ENCODE data around the gene LRRC49.
"Not testable (repeated sequence)": the region's sequence is repeated elsewhere in the genome, so short reads cannot be mapped to it uniquely, and the experiment has no call there.

The LRRC49 gene

GRCh38 chr15:70920981-70921696 is 28.5 kb downstream of the LRRC49 start:
- Histone ChIP-seq H3K27ac (ENCODE audit: low read depth, low read length) (no peak overlapping the region), H4K8ac (ENCODE audit: low read depth, low read length) (no peak overlapping the region), H3K4me2 (ENCODE audit: low read length) (no peak overlapping the region), H3K9ac (ENCODE audit: low read length) (no peak overlapping the region), H3K4me3 (ENCODE audit: low read length) (no peak overlapping the region), H4K5ac (ENCODE audit: low read length) (no peak overlapping the region), H2BK5ac (ENCODE audit: low read length) (no peak overlapping the region), H3K4me1 (ENCODE audit: control insufficient read depth, low read depth, low read length) (no peaks in the 10 kb centered on the region), H3K79me1 (ENCODE audit: low read length) (no peaks in the 10 kb centered on the region), H3K56ac (ENCODE audit: low read length) (no peak overlapping the region), H2AK5ac (ENCODE audit: low read length) (no peak overlapping the region), H2BK120ac (ENCODE audit: low read depth, low read length) (no peak overlapping the region), H3K23ac (ENCODE audit: low read length) (no peak overlapping the region), H2BK15ac (replicated peaks; ENCODE audit: low read depth) (no peak overlapping the region), H3K79me2 (ENCODE audit: control insufficient read depth, insufficient read depth, low read length) (no peaks in the 10 kb centered on the region), H3K18ac (ENCODE audit: low read length) (no peak overlapping the region), H3K4ac (ENCODE audit: low read depth, low read length) (no peak overlapping the region), H3K36me3 (ENCODE audit: control insufficient read depth, insufficient read depth, low read length) (no peaks in the 10 kb centered on the region), H3K27me3 (ENCODE audit: insufficient read depth, low read length, poor library complexity) (no peaks in the 10 kb centered on the region)
- no peak for DNase-seq
- WGBS (ENCODE audit: extremely low coverage, insufficient coverage, low lambda C conversion rate): no CpG with 5 or more reads among the region's 1 CpG

GRCh38 chr15:70922119-70922518 is 29.5 kb downstream of the LRRC49 start:
- H3K4me3 ChIP-seq (ENCODE audit: low read length): no peak overlapping the region
- no peaks in the 10 kb centered on the region for H3K79me1 ChIP-seq (ENCODE audit: low read length)
- no CpG with 5 or more reads among the region's 2 CpGs for WGBS (ENCODE audit: extremely low coverage, insufficient coverage, low lambda C conversion rate)
- no peaks in the 10 kb centered on the region for H3K79me2 ChIP-seq (ENCODE audit: control insufficient read depth, insufficient read depth, low read length)
- H3K9ac ChIP-seq (ENCODE audit: low read length): no peak overlapping the region
- H3K4me2 ChIP-seq (ENCODE audit: low read length): no peak overlapping the region
- no peak overlapping the region for H3K18ac ChIP-seq (ENCODE audit: low read length)
- no peak overlapping the region for H2BK120ac ChIP-seq (ENCODE audit: low read depth, low read length)
- H3K27ac ChIP-seq (ENCODE audit: low read depth, low read length): no peak overlapping the region
- no peak overlapping the region for H4K5ac ChIP-seq (ENCODE audit: low read length)
- H4K8ac ChIP-seq (ENCODE audit: low read depth, low read length): no peak overlapping the region
- no peak overlapping the region for H3K56ac ChIP-seq (ENCODE audit: low read length)
- H3K23ac ChIP-seq (ENCODE audit: low read length): no peak overlapping the region
- H3K4ac ChIP-seq (ENCODE audit: low read depth, low read length): no peak overlapping the region
- no peak overlapping the region for H2BK15ac ChIP-seq (replicated peaks; ENCODE audit: low read depth)
- H3K36me3 ChIP-seq (ENCODE audit: control insufficient read depth, insufficient read depth, low read length): no peaks in the 10 kb centered on the region
- no peak overlapping the region for H2AK5ac ChIP-seq (ENCODE audit: low read length)
- H3K27me3 ChIP-seq (ENCODE audit: insufficient read depth, low read length, poor library complexity): no peaks in the 10 kb centered on the region
- no peak overlapping the region for H2BK5ac ChIP-seq (ENCODE audit: low read length)
- H3K4me1 ChIP-seq (ENCODE audit: control insufficient read depth, low read depth, low read length): no peaks in the 10 kb centered on the region
- no peak for DNase-seq

- Histone ChIP-seq H3K9ac (ENCODE audit: low read length) (no peak overlapping the region), H3K79me1 (ENCODE audit: low read length) (no peaks in the 10 kb centered on the region), H3K79me2 (ENCODE audit: control insufficient read depth, insufficient read depth, low read length) (no peaks in the 10 kb centered on the region), H3K18ac (ENCODE audit: low read length) (no peak overlapping the region), H3K4me3 (ENCODE audit: low read length) (no peak overlapping the region), H3K4ac (ENCODE audit: low read depth, low read length) (no peak overlapping the region), H2AK5ac (ENCODE audit: low read length) (no peak overlapping the region), H4K8ac (ENCODE audit: low read depth, low read length) (no peak overlapping the region), H3K27ac (ENCODE audit: low read depth, low read length) (no peak overlapping the region), H3K27me3 (ENCODE audit: insufficient read depth, low read length, poor library complexity) (no peaks in the 10 kb centered on the region), H3K4me2 (ENCODE audit: low read length) (no peak overlapping the region), H4K5ac (ENCODE audit: low read length) (no peak overlapping the region), H3K4me1 (ENCODE audit: control insufficient read depth, low read depth, low read length) (no peaks in the 10 kb centered on the region), H2BK120ac (ENCODE audit: low read depth, low read length) (no peak overlapping the region), H2BK15ac (replicated peaks; ENCODE audit: low read depth) (no peak overlapping the region), H3K56ac (ENCODE audit: low read length) (no peak overlapping the region), H2BK5ac (ENCODE audit: low read length) (no peak overlapping the region), H3K23ac (ENCODE audit: low read length) (no peak overlapping the region), H3K36me3 (ENCODE audit: control insufficient read depth, insufficient read depth, low read length) (no peaks in the 10 kb centered on the region)
- WGBS (ENCODE audit: extremely low coverage, insufficient coverage, low lambda C conversion rate): no CpG with 5 or more reads among the region's 2 CpGs
- no peak for DNase-seq
Observed at GRCh38 chr15:70923311-70924080, 30.9 kb downstream of the LRRC49 start.

GRCh38 chr15:70926914-70927313 is 34.3 kb downstream of the LRRC49 start:
- H4K5ac ChIP-seq (ENCODE audit: low read length); H3K4ac ChIP-seq (ENCODE audit: low read depth, low read length); DNase-seq; H3K18ac ChIP-seq (ENCODE audit: low read length); H3K56ac ChIP-seq (ENCODE audit: low read length); H4K8ac ChIP-seq (ENCODE audit: low read depth, low read length); H2AK5ac ChIP-seq (ENCODE audit: low read length); H3K4me3 ChIP-seq (ENCODE audit: low read length); H3K23ac ChIP-seq (ENCODE audit: low read length); H3K79me1 ChIP-seq (ENCODE audit: low read length); H3K27me3 ChIP-seq (ENCODE audit: insufficient read depth, low read length, poor library complexity); H3K79me2 ChIP-seq (ENCODE audit: control insufficient read depth, insufficient read depth, low read length); H3K4me2 ChIP-seq (ENCODE audit: low read length); H3K4me1 ChIP-seq (ENCODE audit: control insufficient read depth, low read depth, low read length); H2BK120ac ChIP-seq (ENCODE audit: low read depth, low read length); H3K27ac ChIP-seq (ENCODE audit: low read depth, low read length); H3K9ac ChIP-seq (ENCODE audit: low read length); H2BK15ac ChIP-seq (replicated peaks; ENCODE audit: low read depth); H3K36me3 ChIP-seq (ENCODE audit: control insufficient read depth, insufficient read depth, low read length); H2BK5ac ChIP-seq (ENCODE audit: low read length): not testable (repeated sequence)
- WGBS (ENCODE audit: extremely low coverage, insufficient coverage, low lambda C conversion rate): no CpG with 5 or more reads among the region's 1 CpG

- Histone ChIP-seq H3K18ac (ENCODE audit: low read length) (no peak overlapping the region), H3K27ac (ENCODE audit: low read depth, low read length) (no peak overlapping the region), H3K36me3 (ENCODE audit: control insufficient read depth, insufficient read depth, low read length) (no peaks in the 10 kb centered on the region), H3K4me3 (ENCODE audit: low read length) (no peak overlapping the region), H2AK5ac (ENCODE audit: low read length) (no peak overlapping the region), H3K4me2 (ENCODE audit: low read length) (no peak overlapping the region), H3K23ac (ENCODE audit: low read length) (no peak overlapping the region), H2BK5ac (ENCODE audit: low read length) (no peak overlapping the region), H3K79me1 (ENCODE audit: low read length) (no peaks in the 10 kb centered on the region), H3K27me3 (ENCODE audit: insufficient read depth, low read length, poor library complexity) (no peaks in the 10 kb centered on the region), H3K4me1 (ENCODE audit: control insufficient read depth, low read depth, low read length) (no peaks in the 10 kb centered on the region), H4K5ac (ENCODE audit: low read length) (no peak overlapping the region), H4K8ac (ENCODE audit: low read depth, low read length) (no peak overlapping the region), H3K9ac (ENCODE audit: low read length) (no peak overlapping the region), H3K79me2 (ENCODE audit: control insufficient read depth, insufficient read depth, low read length) (no peaks in the 10 kb centered on the region), H3K4ac (ENCODE audit: low read depth, low read length) (no peak overlapping the region), H2BK120ac (ENCODE audit: low read depth, low read length) (no peak overlapping the region), H3K56ac (ENCODE audit: low read length) (no peak overlapping the region), H2BK15ac (replicated peaks; ENCODE audit: low read depth) (no peak overlapping the region)
- DNase-seq: no peak
Observed at GRCh38 chr15:70931821-70932220, 39.2 kb downstream of the LRRC49 start.

Measured in mesendoderm (in vitro differentiated cells).